K562 (cell line): ENCODE measurements around the gene TM7SF3. TPM values are rescaled to one million over a fixed set of nuclear protein-coding genes. Genes with fewer than 3 reads are reported as not detected.

ENCODE experiments used
- ATAC-seq: fragments of 200-7000 bp; cut with Tn5 transposase; 3 replicates; pipeline ENCODE4 v1.9.1; 2020; ENCODE audit warnings: moderate library complexity
- BruUV-seq: library from RNA; stranded (reverse); fragments of 400-500 nt; replicated peaks from 2 replicates; lab custom pipeline; 2021; lab: Mats Ljungman, UMichigan
- CTCF ChIA-PET: fragments of 300-600 bp; formaldehyde crosslinking; extraction: SDS; loops from one replicate; lab custom pipeline; 2021; ENCODE audit warnings: low intra/inter-chr PET ratio; lab: Yijun Ruan, JAX
- POLR2A ChIA-PET: fragments of 300-600, 350-650 bp; sonication (Branson Sonifier 250); formaldehyde crosslinking; extraction: SDS; loops from one replicate; lab custom pipeline; 2021; ENCODE audit warnings: antibody characterized with exemption, inconsistent platforms; lab: Yijun Ruan, JAX
- DNase-seq, 4 experiments: peaks; one replicate each; pipeline versions ENCODE4 v3.0.0 to v3.0.0-alpha.2; 2011 to 2018; ENCODE audit warnings: low spot score in 3 of 4, mixed read lengths in 3 of 4; ENCODE audit errors: extremely low read depth in 1 of 4
- FAIRE-seq: peaks from 2 replicates; lab custom pipeline; 2011; peaks lifted over from hg19 to GRCh38; lab: Jason Lieb, UNC
- H2AFZ ChIP-seq: 2 replicates; pipeline ENCODE4 v1.6.0; 2011; ENCODE audit warnings: low read depth, low read length, control low read depth, inconsistent platforms
- H3K27ac ChIP-seq: fragments of 200-600 bp; 3 replicates; pipeline ENCODE4 v1.8.0; 2011; ENCODE audit warnings: low read depth, mild to moderate bottlenecking, control low read depth, inconsistent platforms, low read length, moderate library complexity, mixed read lengths; ENCODE audit errors: extremely low read depth
- H3K27me3 ChIP-seq, 2 experiments: fragments of 300-600 bp in 1 of 2; 2 replicates in 1 of 2; 3 replicates in 1 of 2; pipeline versions ENCODE4 v1.6.0 to v1.8.0; 2011; ENCODE audit warnings: inconsistent platforms in 2 of 2, low read length in 2 of 2, mild to moderate bottlenecking in 1 of 2, mixed read lengths in 1 of 2, moderate library complexity in 1 of 2; ENCODE audit not compliant: control insufficient read depth in 2 of 2, insufficient read depth in 2 of 2
- H3K36me3 ChIP-seq: fragments of 300-600 bp; 3 replicates; pipeline ENCODE4 v1.8.0; 2011; ENCODE audit warnings: mild to moderate bottlenecking, low read length, inconsistent platforms; ENCODE audit not compliant: control insufficient read depth, insufficient read depth
- H3K4me1 ChIP-seq, 2 experiments: fragments of 200-600 bp in 1 of 2; replicated peaks in 1 of 2; 2 replicates in 1 of 2; 3 replicates in 1 of 2; pipeline versions ENCODE4 v1.5.1 to v1.8.0; 2011; ENCODE audit warnings: inconsistent platforms in 2 of 2, low read length in 2 of 2, mild to moderate bottlenecking in 1 of 2, mixed read lengths in 1 of 2, moderate library complexity in 1 of 2; ENCODE audit not compliant: control insufficient read depth in 2 of 2, insufficient read depth in 2 of 2
- H3K4me2 ChIP-seq: 2 replicates; pipeline ENCODE4 v1.6.1; 2011; ENCODE audit warnings: low read length, control low read depth, inconsistent platforms, mixed read lengths; ENCODE audit not compliant: insufficient read depth
- H3K4me3 ChIP-seq: fragments of 200-600 bp; sonication (generic), shearing (Covaris generic); 2 replicates; pipeline ENCODE4 v1.5.1; 2016; ENCODE audit warnings: control low read depth, inconsistent platforms
- H3K79me2 ChIP-seq: fragments of 200-600 bp; 3 replicates; pipeline ENCODE4 v1.8.0; 2011; ENCODE audit warnings: low read length, inconsistent platforms; ENCODE audit not compliant: control insufficient read depth, insufficient read depth
- H3K9ac ChIP-seq, 2 experiments: 2 replicates each; pipeline versions ENCODE4 v1.6.0 to v1.6.1; 2011; ENCODE audit warnings: low read depth in 2 of 2, low read length in 2 of 2, control low read depth in 1 of 2, inconsistent platforms in 1 of 2, mild to moderate bottlenecking in 1 of 2, mixed read lengths in 1 of 2; ENCODE audit not compliant: insufficient read depth in 1 of 2
- H3K9me1 ChIP-seq: one replicate; pipeline ENCODE4 v1.6.0; 2011; ENCODE audit warnings: inconsistent platforms, mild to moderate bottlenecking, low read length, moderate library complexity; ENCODE audit not compliant: control insufficient read depth, insufficient read depth
- H3K9me3 ChIP-seq: replicated peaks from 2 replicates; pipeline ENCODE4 v1.5.1; 2011; ENCODE audit warnings: low read depth, low read length, inconsistent platforms; ENCODE audit not compliant: control insufficient read depth, insufficient read depth
- H4K20me1 ChIP-seq: replicated peaks from 2 replicates; pipeline ENCODE4 v1.6.1; 2011; ENCODE audit warnings: low read length, inconsistent platforms, mixed read lengths; ENCODE audit not compliant: control insufficient read depth, insufficient read depth
- ARID3A ChIP-seq: IDR thresholded peaks from 2 replicates; pipeline ENCODE4 v1.6.1; 2012; ENCODE audit warnings: low read depth, low read length, improper control_type of control experiment, borderline replicate concordance
- CTBP1 ChIP-seq: fragments of 450-650 bp; IDR thresholded peaks from 2 replicates; pipeline ENCODE4 v1.6.1; 2016; ENCODE audit warnings: borderline replicate concordance
- FOXK2 ChIP-seq, 2 experiments: fragments of 450-650 bp; IDR thresholded peaks in 1 of 2; conservative IDR thresholded peaks in 1 of 2; 2 replicates each; pipeline ENCODE4 v1.6.1; 2016; ENCODE audit warnings: low read depth in 2 of 2, mild to moderate bottlenecking in 1 of 2
- HOXB6 ChIP-seq: fragments of 250-450 bp; sonication (Bioruptor Pico); IDR thresholded peaks from 2 replicates; pipeline ENCODE4 v1.5.1; 2022; ENCODE audit warnings: mild to moderate bottlenecking, borderline replicate concordance
- IRF2 ChIP-seq: sonication (generic); formaldehyde crosslinking; IDR thresholded peaks from 2 replicates; pipeline ENCODE4 v1.8.1; 2022; ENCODE audit warnings: mild to moderate bottlenecking, missing genetic modification reagents
- IRF9 ChIP-seq: fragments of 450-650 bp; IDR thresholded peaks from 2 replicates; pipeline ENCODE4 v1.6.1; 2016; ENCODE audit warnings: missing biosample characterization, missing genetic modification characterization
- JUND ChIP-seq, 2 experiments: IDR thresholded peaks; 2 replicates in 1 of 2; 3 replicates in 1 of 2; pipeline ENCODE4 v1.6.1; 2011; ENCODE audit warnings: borderline replicate concordance in 2 of 2, low read depth in 2 of 2, low read length in 2 of 2, improper control_type of control experiment in 1 of 2, missing biosample characterization in 1 of 2, missing genetic modification characterization in 1 of 2, missing genetic modification reagents in 1 of 2
- KAT7 ChIP-seq: sonication (generic); formaldehyde crosslinking; IDR thresholded peaks from 2 replicates; pipeline ENCODE4 v1.8.0; 2022; ENCODE audit warnings: missing genetic modification reagents, mild to moderate bottlenecking, borderline replicate concordance
- KLF6 ChIP-seq: fragments of 250-450 bp; sonication (Bioruptor Pico); IDR thresholded peaks from 2 replicates; pipeline ENCODE4 v1.4.0; 2020; ENCODE audit warnings: mild to moderate bottlenecking, moderate library complexity, borderline replicate concordance
- MTA1 ChIP-seq: fragments of 450-650 bp; IDR thresholded peaks from 2 replicates; pipeline ENCODE4 v1.6.1; 2017; ENCODE audit warnings: borderline replicate concordance
- RAD21 ChIP-seq, 2 experiments: fragments of 250-450 bp in 1 of 2; fragments of 450-650 bp in 1 of 2; sonication (Bioruptor Pico) in 1 of 2; formaldehyde crosslinking in 1 of 2; IDR thresholded peaks in 1 of 2; conservative IDR thresholded peaks in 1 of 2; 2 replicates each; pipeline versions ENCODE4 v1.4.0 to v1.8.0; 2020 to 2022; ENCODE audit warnings: mild to moderate bottlenecking in 2 of 2, moderate library complexity in 1 of 2
- SRSF1 ChIP-seq: fragments of 200-400 bp; formaldehyde crosslinking; IDR thresholded peaks from 2 replicates; pipeline ENCODE4 v1.6.1; 2017; ENCODE audit warnings: mild to moderate bottlenecking, low read depth, low read length, moderate library complexity
- STAG1 ChIP-seq: sonication (generic); formaldehyde crosslinking; IDR thresholded peaks from 2 replicates; pipeline ENCODE4 v1.5.0; 2020; ENCODE audit warnings: missing genetic modification reagents, borderline replicate concordance
- TOE1 ChIP-seq, 2 experiments: fragments of 450-650 bp in 1 of 2; sonication (generic) in 1 of 2; formaldehyde crosslinking in 1 of 2; IDR thresholded peaks; 2 replicates each; pipeline versions ENCODE4 v1.7.1 to v1.8.0; 2016 to 2022; ENCODE audit warnings: borderline replicate concordance in 2 of 2, mild to moderate bottlenecking in 2 of 2, antibody characterized with exemption in 1 of 2, inconsistent platforms in 1 of 2, low read depth in 1 of 2, missing genetic modification reagents in 1 of 2, moderate library complexity in 1 of 2
- ZNF263 ChIP-seq: sonication (generic); formaldehyde crosslinking; IDR thresholded peaks from 2 replicates; pipeline ENCODE4 v1.8.0; 2022; ENCODE audit warnings: mild to moderate bottlenecking, missing genetic modification reagents, borderline replicate concordance
- ZNF311 ChIP-seq: fragments of 250-450 bp; sonication (Bioruptor Pico); IDR thresholded peaks from 2 replicates; pipeline ENCODE4 v1.4.0; 2020; ENCODE audit warnings: mild to moderate bottlenecking, moderate library complexity
- ZNF384 ChIP-seq: IDR thresholded peaks from 2 replicates; pipeline ENCODE4 v1.6.1; 2012; ENCODE audit warnings: low read depth, low read length, improper control_type of control experiment
- ZNF408 ChIP-seq: fragments of 250-450 bp; sonication (Bioruptor Pico); IDR thresholded peaks from 2 replicates; pipeline ENCODE4 v1.4.0; 2020; ENCODE audit warnings: low read depth, mild to moderate bottlenecking, moderate library complexity
- ZNF79 ChIP-seq: fragments of 250-450 bp; sonication (Bioruptor Pico); IDR thresholded peaks from 2 replicates; pipeline ENCODE4 v1.4.0; 2020; ENCODE audit warnings: low read depth, mild to moderate bottlenecking, moderate library complexity
- WGBS: fragments of 100-300 bp; shearing (Covaris generic); methylation state at CpG from one replicate; pipeline ENCODE4 v1.1.6; 2016; ENCODE audit warnings: low coverage, mixed read lengths; ENCODE audit not compliant: insufficient coverage; ENCODE audit errors: missing lambda C conversion rate; 5-methylcytosine and 5-hydroxymethylcytosine counted together
- in situ Hi-C: fragments of 300-500 bp; cut with MboI; formaldehyde crosslinking; loops from 4 replicates; pipeline ENCODE4 v1.15.0; 2018; ENCODE audit warnings: inconsistent platforms, mixed read lengths
- intact Hi-C: fragments of 100-400 bp; cut with micrococcal nuclease; formaldehyde crosslinking; loops from 2 replicates; pipeline ENCODE4 v1.14.2; 2022
- polyA plus RNA-seq, 8 experiments: library from polyadenylated mRNA; depleted of rRNA in 4 of 8; stranded (reverse) in 5 of 8; unstranded in 3 of 8; fragments of >200 nt; fragmentation: Nextera tagmentation in 2 of 8; fragmentation: Illumina TruSeq in 1 of 8; extraction: Ambion mirVana in 2 of 8; extraction: Trizol in 1 of 8; gene quantifications; 2 replicates each; pipeline versions ENCODE4 v1.2.1 to v1.2.3, GENCODE V29; 2011 to 2014; ENCODE audit warnings: inconsistent platforms in 1 of 8, missing spikeins in 1 of 8
- total RNA-seq, 7 experiments: library from RNA; depleted of rRNA in 6 of 7; stranded (reverse); fragments of >200 nt in 6 of 7; fragmentation: Illumina TruSeq in 2 of 7; extraction: Trizol in 2 of 7; gene quantifications; 2 replicates each; pipeline versions ENCODE4 v1.2.1 to v1.2.3, GENCODE V29; 2011 to 2021; ENCODE audit warnings: low replicate concordance in 1 of 7

The TM7SF3 gene
- total and polyA plus RNA-seq, 9 of the 15 experiments (the other 6 are each of a cell fraction or from before 2014, with no cell fraction given), result 9.3 to 90.4 (median 24.8) TPM

GRCh38 chr12:27015730-27016076, 1.5 kb upstream of the TM7SF3 start:
- H4K20me1 ChIP-seq, result no peaks in the 10 kb centered on the region
- H3K9me1 ChIP-seq, result no peaks in the 10 kb centered on the region
- peaks cover 16% of the 10 kb centered on the region for H3K79me2 ChIP-seq
- intact Hi-C loops (loop anchor here (1.0 to 10.0 kb wide), 9 partner anchors 67 to 311 kb away; partner anchors contain the start of genes C12orf71, INTS13 and STK38L), in situ Hi-C loops (loop anchor here (10.0 kb wide), 1 partner anchor 161 kb away; no protein-coding TSS in a partner anchor)
- H3K27me3 ChIP-seq, result no peaks in the 10 kb centered on the region
- H3K4me3 ChIP-seq, result no peak overlapping the region
- H3K9me3 ChIP-seq, result no peaks in the 10 kb centered on the region
- H3K9ac ChIP-seq, result no peak overlapping the region
- no TSS peak for BruUV-seq
- H2AFZ ChIP-seq, result peak overlapping the region; percentile 34; the same call in 1 of the 2 replicates
- H3K27ac ChIP-seq, result no peak overlapping the region
- H3K4me2 ChIP-seq, result no peak overlapping the region
- POLR2A ChIA-PET, result interaction anchor here (1.6 to 2.3 kb wide), 3 partner anchors 18 to 290 kb away, joined by 4 to 6 read pairs (median 4); no protein-coding TSS in a partner anchor
- no peaks in the 10 kb centered on the region; the same call in 2 of the 3 replicates for H3K36me3 ChIP-seq
- WGBS, result 3% methylated on average over 2 of the region's 2 CpGs
- DNase-seq (peak; percentile 11 to 40 (median 16)), ATAC-seq (no peak), FAIRE-seq (no peak)
- peaks cover 25 to 34% of the 10 kb centered on the region in 2 experiments for H3K4me1 ChIP-seq
- CTCF ChIA-PET, result interaction anchor here (0.8 kb wide), 1 partner anchor 108 kb away, joined by 3 read pairs; no protein-coding TSS in a partner anchor
- TF ChIP-seq STAG1 (CRISPR knock-in tag) (no peak), JUND (IDR thresholded peaks at IDR 0.05; ENCODE audit: borderline replicate concordance, low read depth, low read length) (no peak), JUND (tag; IDR thresholded peaks at IDR 0.05; ENCODE audit: borderline replicate concordance, low read depth, low read length) (no peak), CTBP1 (no peak), IRF2 (CRISPR knock-in tag) (no peak), TOE1 (IDR thresholded peaks at IDR 0.05; ENCODE audit: borderline replicate concordance) (no peak), TOE1 (CRISPR knock-in tag; IDR thresholded peaks at IDR 0.05; ENCODE audit: borderline replicate concordance, low read depth) (no peak), ZNF263 (CRISPR knock-in tag) (no peak), ZNF408 (no peak), ZNF79 (CRISPR knock-in tag) (no peak), FOXK2 (conservative IDR thresholded peaks at IDR 0.05 in 1 of 2, IDR thresholded peaks at IDR 0.05 in 1 of 2; ENCODE audit: low read depth in 2 of 2) (0 out of 4 replicates have a peak, but pooled peaks of 1 of the 2 experiments have one; percentile 20), MTA1 (no peak), SRSF1 (no peak), ARID3A (peak; percentile 92), KLF6 (CRISPR knock-in tag) (no peak), ZNF384 (no peak), RAD21 (CRISPR knock-in tag; conservative IDR thresholded peaks at IDR 0.05 in 1 of 2, IDR thresholded peaks at IDR 0.05 in 1 of 2) (peak; percentile 40 to 47), KAT7 (CRISPR knock-in tag) (no peak), IRF9 (no peak), HOXB6 (CRISPR knock-in tag) (no peak), ZNF311 (CRISPR knock-in tag) (no peak)
